A549 (cell line): ENCODE data around the gene FOXJ3. TPM values are rescaled to one million over a fixed set of nuclear protein-coding genes. Genes with fewer than 3 reads are reported as not detected.

Experiments used
- ATAC-seq, 2 experiments: fragments of 200-7000 bp in 1 of 2; fragments of >200 bp in 1 of 2; cut with Nextera tagmentation in 1 of 2; cut with Tn5 transposase in 1 of 2; 3 replicates each; pipeline versions ENCODE4 v1.8.0 to v1.9.1; 2018 to 2020; ENCODE audit warnings: mild to moderate bottlenecking in 1 of 2, moderate library complexity in 1 of 2
- CTCF ChIA-PET: fragments of 300-600 bp; sonication (Branson Sonifier 250); formaldehyde crosslinking; extraction: SDS; loops from one replicate; lab custom pipeline; 2021; ENCODE audit warnings: antibody characterized with exemption, inconsistent platforms; lab: Yijun Ruan, JAX
- POLR2A ChIA-PET: fragments of 350-600 bp; formaldehyde crosslinking; extraction: SDS; loops from one replicate; lab custom pipeline; 2021; ENCODE audit warnings: antibody characterized with exemption, inconsistent platforms; lab: Yijun Ruan, JAX
- DNase-seq, 2 experiments: peaks; one replicate each; pipeline versions ENCODE4 v3.0.0 to v3.0.0-alpha.2; 2011 to 2016; ENCODE audit warnings: low read depth in 1 of 2, low spot score in 1 of 2
- FAIRE-seq: peaks from 2 replicates; lab custom pipeline; 2011; peaks lifted over from hg19 to GRCh38; lab: Jason Lieb, UNC
- H3K27ac ChIP-seq, 2 experiments: fragments of >200 bp; sonication (Bioruptor Twin); formaldehyde crosslinking; 3 replicates each; pipeline ENCODE4 v1.5.1; 2016 to 2017
- H3K4me1 ChIP-seq: fragments of >200 bp; sonication (Bioruptor Twin); formaldehyde crosslinking; 3 replicates; pipeline ENCODE4 v1.6.1; 2016
- H3K4me2 ChIP-seq: fragments of >200 bp; sonication (Bioruptor Twin); formaldehyde crosslinking; 3 replicates; pipeline ENCODE4 v1.6.1; 2016
- H3K4me3 ChIP-seq: fragments of >200 bp; sonication (Bioruptor Twin); formaldehyde crosslinking; 3 replicates; pipeline ENCODE4 v1.5.1; 2016
- H3K9me3 ChIP-seq: fragments of >200 bp; sonication (Bioruptor Twin); formaldehyde crosslinking; 3 replicates; pipeline ENCODE4 v1.6.1; 2016
- ATOH8 ChIP-seq: fragments of 250-450 bp; sonication (Bioruptor Pico); IDR thresholded peaks from 2 replicates; pipeline ENCODE4 v1.5.0; 2020; ENCODE audit warnings: low read depth, mild to moderate bottlenecking, moderate library complexity
- BHLHE40 ChIP-seq: IDR thresholded peaks from 2 replicates; pipeline ENCODE4 v1.6.1; 2012; ENCODE audit warnings: low read depth, low read length, inconsistent platforms
- CEBPB ChIP-seq, 2 experiments: fragments of >200 bp in 1 of 2; sonication (Bioruptor Twin) in 1 of 2; formaldehyde crosslinking in 1 of 2; IDR thresholded peaks; 2 replicates each; pipeline ENCODE4 v1.6.1; 2012 to 2016
- EHMT2 ChIP-seq: fragments of 200-600 bp; sonication (generic); IDR thresholded peaks from 2 replicates; pipeline ENCODE4 v1.6.1; 2016; ENCODE audit warnings: antibody characterized with exemption, low read depth, mild to moderate bottlenecking, moderate library complexity
- EP300 ChIP-seq, 2 experiments: fragments of >200 bp; sonication (Bioruptor Twin); formaldehyde crosslinking; IDR thresholded peaks; 2 replicates in 1 of 2; 3 replicates in 1 of 2; pipeline ENCODE4 v1.6.1; 2016 to 2017
- ESRRA ChIP-seq: fragments of 150-350 bp; IDR thresholded peaks from 2 replicates; pipeline ENCODE4 v1.6.1; 2014; ENCODE audit warnings: mild to moderate bottlenecking, low read length, borderline replicate concordance
- FOSL2 ChIP-seq, 2 experiments: fragments of 450-650 bp in 1 of 2; fragments of >200 bp in 1 of 2; sonication (Bioruptor Twin) in 1 of 2; formaldehyde crosslinking; IDR thresholded peaks; 2 replicates each; pipeline versions ENCODE4 v1.5.0 to v1.6.1; 2016 to 2020; ENCODE audit warnings: mild to moderate bottlenecking in 1 of 2, moderate library complexity in 1 of 2
- FOXS1 ChIP-seq: fragments of 250-450 bp; sonication (Bioruptor Pico); IDR thresholded peaks from 2 replicates; pipeline ENCODE4 v1.5.0; 2020; ENCODE audit warnings: mild to moderate bottlenecking, moderate library complexity
- HDAC2 ChIP-seq: fragments of 200-600 bp; sonication (generic); IDR thresholded peaks from 2 replicates; pipeline ENCODE4 v1.6.1; 2016
- HOXB13 ChIP-seq: fragments of 250-450 bp; sonication (Bioruptor Pico); IDR thresholded peaks from 2 replicates; pipeline ENCODE4 v1.5.0; 2020; ENCODE audit warnings: low read depth, mild to moderate bottlenecking, moderate library complexity
- KDM1A ChIP-seq: fragments of 200-600 bp; sonication (generic); IDR thresholded peaks from 2 replicates; pipeline ENCODE4 v1.6.1; 2016; ENCODE audit warnings: low read depth, mild to moderate bottlenecking
- KDM5A ChIP-seq: fragments of 200-600 bp; sonication (generic); IDR thresholded peaks from 2 replicates; pipeline ENCODE4 v1.6.1; 2016; ENCODE audit warnings: antibody characterized with exemption, mild to moderate bottlenecking
- MAFK ChIP-seq: fragments of 450-650 bp; IDR thresholded peaks from 2 replicates; pipeline ENCODE4 v1.6.1; 2014; ENCODE audit not compliant: partially characterized antibody
- MYC ChIP-seq: IDR thresholded peaks from 2 replicates; pipeline ENCODE4 v1.6.1; 2012; ENCODE audit warnings: mild to moderate bottlenecking, inconsistent platforms, low read length, improper control_type of control experiment, borderline replicate concordance
- NPAS2 ChIP-seq: fragments of 250-450 bp; sonication (Bioruptor Pico); IDR thresholded peaks from 2 replicates; pipeline ENCODE4 v1.8.0; 2022; ENCODE audit warnings: mild to moderate bottlenecking, moderate library complexity, borderline replicate concordance
- NR3C1 ChIP-seq: fragments of >200 bp; sonication (Bioruptor Twin); formaldehyde crosslinking; IDR thresholded peaks from 3 replicates; pipeline ENCODE4 v1.6.1; 2017
- PHF8 ChIP-seq: fragments of 200-600 bp; sonication (generic); IDR thresholded peaks from 2 replicates; pipeline ENCODE4 v1.6.1; 2016; ENCODE audit warnings: low read depth, mild to moderate bottlenecking, antibody characterized with exemption, moderate library complexity, borderline replicate concordance
- RFX5 ChIP-seq: fragments of 450-650 bp; IDR thresholded peaks from 2 replicates; pipeline ENCODE4 v1.7.1; 2014; ENCODE audit warnings: antibody characterized with exemption, mild to moderate bottlenecking, moderate library complexity
- RNF2 ChIP-seq: fragments of 200-600 bp; sonication (generic); IDR thresholded peaks from 2 replicates; pipeline ENCODE4 v1.6.1; 2016; ENCODE audit warnings: low read depth, mild to moderate bottlenecking, antibody characterized with exemption, moderate library complexity, borderline replicate concordance
- SMC3 ChIP-seq: fragments of >200 bp; sonication (Bioruptor Twin); formaldehyde crosslinking; IDR thresholded peaks from 3 replicates; pipeline ENCODE4 v1.6.1; 2018; ENCODE audit warnings: inconsistent platforms
- TFCP2L1 ChIP-seq: fragments of 250-450 bp; sonication (Bioruptor Pico); IDR thresholded peaks from 2 replicates; pipeline ENCODE4 v1.5.0; 2021; ENCODE audit warnings: mild to moderate bottlenecking
- TP53 ChIP-seq: fragments of 250-450 bp; sonication (Bioruptor Pico); IDR thresholded peaks from 2 replicates; pipeline ENCODE4 v1.5.0; 2021; ENCODE audit warnings: mild to moderate bottlenecking, moderate library complexity
- USF2 ChIP-seq: fragments of 450-650 bp; IDR thresholded peaks from 2 replicates; pipeline ENCODE4 v1.6.1; 2014; ENCODE audit warnings: antibody characterized with exemption
- ZC3H11A ChIP-seq: fragments of 450-650 bp; IDR thresholded peaks from 2 replicates; pipeline ENCODE4 v1.6.1; 2014; ENCODE audit warnings: antibody characterized with exemption, mild to moderate bottlenecking
- ZFP36 ChIP-seq: fragments of 450-650 bp; IDR thresholded peaks from 2 replicates; pipeline ENCODE4 v1.6.1; 2014; ENCODE audit warnings: borderline replicate concordance; ENCODE audit not compliant: partially characterized antibody
- ZNF302 ChIP-seq: fragments of 250-450 bp; sonication (Bioruptor Pico); IDR thresholded peaks from 2 replicates; pipeline ENCODE4 v1.9.0; 2021; ENCODE audit warnings: inconsistent platforms, mild to moderate bottlenecking, moderate library complexity
- ZSCAN20 ChIP-seq: fragments of 250-450 bp; sonication (Bioruptor Pico); IDR thresholded peaks from 2 replicates; pipeline ENCODE4 v1.8.0; 2022; ENCODE audit warnings: mild to moderate bottlenecking, moderate library complexity
- WGBS: methylation state at CpG from one replicate; pipeline ENCODE4 v1.1.6; 2017; ENCODE audit errors: missing lambda C conversion rate; 5-methylcytosine and 5-hydroxymethylcytosine counted together
- polyA plus RNA-seq, 4 experiments: library from polyadenylated mRNA; depleted of rRNA in 3 of 4; stranded (reverse); fragments of >200 nt; fragmentation: RNase III in 1 of 4; extraction: RNeasy Plus Mini Kit Qiagen cat#74134 plus additional on column Dnase treatment in 1 of 4; gene quantifications; 2 replicates in 3 of 4; 3 replicates in 1 of 4; pipeline ENCODE4 v1.2.3, GENCODE V29; 2011 to 2017
- TF ChIP-seq, protein P1 (sequence below): fragments of >200 bp; sonication (Bioruptor Twin); formaldehyde crosslinking; IDR thresholded peaks from 3 replicates; pipeline ENCODE4 v1.6.1; 2016
- TF ChIP-seq, protein P2 (sequence below): IDR thresholded peaks from 2 replicates; pipeline ENCODE4 v1.6.1; 2012

The FOXJ3 gene
- polyA plus RNA-seq, 2 of the 4 experiments (the other 2 are of a cell fraction) = 16.8 to 45.0 TPM

- no peak for TF ChIP-seq ZC3H11A
- no peak for TF ChIP-seq HOXB13 (CRISPR knock-in tag)
- TF ChIP-seq, protein P1, sequence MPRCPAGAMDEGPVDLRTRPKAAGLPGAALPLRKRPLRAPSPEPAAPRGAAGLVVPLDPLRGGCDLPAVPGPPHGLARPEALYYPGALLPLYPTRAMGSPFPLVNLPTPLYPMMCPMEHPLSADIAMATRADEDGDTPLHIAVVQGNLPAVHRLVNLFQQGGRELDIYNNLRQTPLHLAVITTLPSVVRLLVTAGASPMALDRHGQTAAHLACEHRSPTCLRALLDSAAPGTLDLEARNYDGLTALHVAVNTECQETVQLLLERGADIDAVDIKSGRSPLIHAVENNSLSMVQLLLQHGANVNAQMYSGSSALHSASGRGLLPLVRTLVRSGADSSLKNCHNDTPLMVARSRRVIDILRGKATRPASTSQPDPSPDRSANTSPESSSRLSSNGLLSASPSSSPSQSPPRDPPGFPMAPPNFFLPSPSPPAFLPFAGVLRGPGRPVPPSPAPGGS = no peak
- no peak for TF ChIP-seq FOSL2 (IDR thresholded peaks at IDR 0.05)
- TF ChIP-seq FOSL2 (CRISPR knock-in tag; IDR thresholded peaks at IDR 0.05) = no peak
- TF ChIP-seq ATOH8 = no peak
- TF ChIP-seq PHF8 = no peak
- no peak for TF ChIP-seq SMC3
- no peak for TF ChIP-seq USF2
- no peak for TF ChIP-seq ZSCAN20 (CRISPR knock-in tag)
- TF ChIP-seq TP53 (CRISPR knock-in tag) = no peak
- TF ChIP-seq RNF2 = no peak
- DNase-seq (peak in 1 of 2 experiments; percentile 34), ATAC-seq (peak in 1 of 2 experiments; percentile 51; a peak in 3 of 6 replicates), FAIRE-seq (no peak)
- no peaks in the 10 kb centered on the region for H3K9me3 ChIP-seq
- POLR2A ChIA-PET = no interaction called here
- CTCF ChIA-PET = interaction anchor here (0.9 to 7.4 kb wide), 3 partner anchors 9 to 594 kb away, joined by 3 to 46 read pairs (median 4); no protein-coding TSS in a partner anchor
- WGBS = 6% methylated on average over 1 of the region's 3 CpGs
- H3K4me2 ChIP-seq = no peak overlapping the region
- H3K4me1 ChIP-seq = peaks cover 7% of the 10 kb centered on the region; the same call in 1 of the 3 replicates
- H3K27ac ChIP-seq = no peak overlapping the region
- H3K4me3 ChIP-seq = no peak overlapping the region
These were observed 182.9 kb downstream of the FOXJ3 start for GRCh38 chr1:42152119-42152518.

DNA sequence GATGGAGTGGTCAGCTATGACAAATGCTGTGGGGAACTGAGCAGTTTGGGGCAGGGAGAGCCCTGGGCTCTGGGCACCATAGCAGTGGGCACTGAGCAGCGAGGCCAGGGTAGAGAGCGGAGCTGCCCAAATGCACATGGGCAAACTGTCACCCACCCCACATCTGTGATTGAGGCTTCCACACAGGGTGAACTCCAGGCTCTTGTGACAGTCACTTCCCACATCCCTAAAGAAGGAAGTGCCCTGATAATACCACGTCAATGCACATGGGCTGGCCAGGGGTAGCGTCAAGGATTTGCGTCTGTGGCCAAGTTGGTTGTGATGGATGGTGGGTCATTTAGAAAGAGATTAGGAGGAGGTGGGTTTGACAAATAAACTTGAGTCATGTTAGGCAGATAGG lies 184.4 kb downstream of the FOXJ3 start:
- H3K4me2 ChIP-seq = no peak overlapping the region
- H3K27ac ChIP-seq = no peak overlapping the region
- H3K4me1 ChIP-seq = peaks cover 7% of the 10 kb centered on the region; the same call in 1 of the 3 replicates
- H3K4me3 ChIP-seq = no peak overlapping the region
- POLR2A ChIA-PET = no interaction called here
- H3K9me3 ChIP-seq = no peaks in the 10 kb centered on the region
- ATAC-seq (no peak), DNase-seq (no peak), FAIRE-seq (no peak)
- 87% methylated on average over 5 of the region's 5 CpGs for WGBS
- no peak for TF ChIP-seq EHMT2
- CTCF ChIA-PET = interaction anchor here (1.0 to 7.4 kb wide), 3 partner anchors 10 to 23 kb away, joined by 3 to 46 read pairs (median 4); no protein-coding TSS in a partner anchor

DNA sequence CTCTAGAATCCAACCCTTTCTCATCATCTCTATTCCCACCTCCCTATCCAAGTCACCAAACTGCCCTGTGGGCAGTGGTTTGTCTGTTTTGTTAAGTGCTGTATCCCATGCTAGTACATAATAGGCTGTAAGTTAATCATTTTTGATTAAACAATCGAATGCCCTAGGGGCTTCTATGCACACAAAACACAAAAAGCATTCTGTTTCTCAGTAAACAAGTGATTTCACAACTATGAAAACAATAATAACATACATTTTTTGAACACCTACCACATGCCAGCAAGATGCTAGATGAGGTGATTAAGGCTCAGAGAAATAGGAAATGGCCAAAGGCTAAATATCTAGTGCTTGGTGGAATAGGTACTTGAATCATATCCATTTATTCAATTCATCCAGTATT lies 186.9 kb downstream of the FOXJ3 start:
- ATAC-seq (no peak), DNase-seq (no peak), FAIRE-seq (no peak)
- no peak overlapping the region for H3K4me2 ChIP-seq
- CTCF ChIA-PET = interaction anchor here (0.5 to 4.4 kb wide), 5 partner anchors 8 to 472 kb away, joined by 3 to 70 read pairs (median 5); no protein-coding TSS in a partner anchor
- no peaks in the 10 kb centered on the region for H3K9me3 ChIP-seq
- TF ChIP-seq PHF8 (no peak), CEBPB (IDR thresholded peaks at IDR 0.05) (no peak), ZNF302 (CRISPR knock-in tag) (no peak), MYC (no peak), KDM1A (no peak), RFX5 (no peak), ZFP36 (no peak), EP300 (IDR thresholded peaks at IDR 0.05) (no peak), ESRRA (no peak), BHLHE40 (no peak), NPAS2 (CRISPR knock-in tag) (no peak), HDAC2 (no peak), KDM5A (no peak), TFCP2L1 (CRISPR knock-in tag) (no peak), SMC3 (no peak), MAFK (no peak), NR3C1 (no peak), FOXS1 (CRISPR knock-in tag) (no peak)
- TF ChIP-seq, protein P2, sequence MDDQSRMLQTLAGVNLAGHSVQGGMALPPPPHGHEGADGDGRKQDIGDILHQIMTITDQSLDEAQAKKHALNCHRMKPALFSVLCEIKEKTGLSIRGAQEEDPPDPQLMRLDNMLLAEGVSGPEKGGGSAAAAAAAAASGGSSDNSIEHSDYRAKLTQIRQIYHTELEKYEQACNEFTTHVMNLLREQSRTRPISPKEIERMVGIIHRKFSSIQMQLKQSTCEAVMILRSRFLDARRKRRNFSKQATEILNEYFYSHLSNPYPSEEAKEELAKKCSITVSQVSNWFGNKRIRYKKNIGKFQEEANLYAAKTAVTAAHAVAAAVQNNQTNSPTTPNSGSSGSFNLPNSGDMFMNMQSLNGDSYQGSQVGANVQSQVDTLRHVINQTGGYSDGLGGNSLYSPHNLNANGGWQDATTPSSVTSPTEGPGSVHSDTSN = no peak
- POLR2A ChIA-PET = no interaction called here
- H3K4me3 ChIP-seq = no peak overlapping the region
- H3K27ac ChIP-seq = no peak overlapping the region
- peaks cover 7% of the 10 kb centered on the region; the same call in 1 of the 3 replicates for H3K4me1 ChIP-seq
- WGBS = 0% methylated on average over 1 of the region's 1 CpG
